OCI-LY3 (cell line): ENCODE results near the gene OPALIN.

Experiments used
- H2AFZ ChIP-seq: fragments of 200-600, 300-600 bp; shearing (Covaris generic); 2 replicates; pipeline ENCODE4 v1.6.0; 2014; ENCODE audit warnings: antibody characterized with exemption, low read depth, low read length
- H3K27ac ChIP-seq: fragments of 200-600, 300-600 bp; sonication (generic); 2 replicates; pipeline ENCODE4 v1.5.1; 2014; ENCODE audit warnings: mild to moderate bottlenecking, low read length, moderate library complexity, mixed read lengths
- H3K27me3 ChIP-seq: fragments of 200-600, 300-600 bp; sonication (generic); 2 replicates; pipeline ENCODE4 v1.6.1; 2014; ENCODE audit warnings: low read depth, low read length, mixed read lengths
- H3K36me3 ChIP-seq: fragments of 200-600, 300-600 bp; sonication (generic); replicated peaks from 2 replicates; pipeline ENCODE3; 2014; ENCODE audit warnings: low read depth, low read length, mixed read lengths
- H3K4me1 ChIP-seq: fragments of 300-600, 200-600 bp; sonication (generic); 2 replicates; pipeline ENCODE4 v1.6.1; 2014; ENCODE audit warnings: low read length, mixed read lengths
- H3K4me2 ChIP-seq: fragments of 200-600, 300-600 bp; sonication (generic); 2 replicates; pipeline ENCODE4 v1.6.1; 2014; ENCODE audit warnings: low read length, mixed read lengths
- H3K4me3 ChIP-seq: fragments of 300-600, 200-600 bp; sonication (generic); 2 replicates; pipeline ENCODE4 v1.5.1; 2014; ENCODE audit warnings: antibody characterized with exemption, mild to moderate bottlenecking, low read length, moderate library complexity
- H3K79me2 ChIP-seq: fragments of 300-600, 200-600 bp; shearing (Covaris generic); 2 replicates; pipeline ENCODE4 v1.6.1; 2014; ENCODE audit warnings: mild to moderate bottlenecking, low read length, mixed read lengths
- H3K9ac ChIP-seq: fragments of 300-600, 200-600 bp; shearing (Covaris generic); 2 replicates; pipeline ENCODE4 v1.6.0; 2014; ENCODE audit warnings: mild to moderate bottlenecking, low read length, moderate library complexity
- H3K9me3 ChIP-seq: fragments of 200-600, 300-600 bp; shearing (Covaris generic); 2 replicates; pipeline ENCODE4 v1.6.1; 2014; ENCODE audit warnings: low read length, mixed read lengths; ENCODE audit not compliant: insufficient read depth
- H4K20me1 ChIP-seq: fragments of 200-600, 300-600 bp; sonication (generic); 2 replicates; pipeline ENCODE4 v1.6.1; 2016; ENCODE audit warnings: low read length, mixed read lengths; ENCODE audit not compliant: insufficient read depth
- CTCF ChIP-seq: fragments of 200-600, 300-600 bp; sonication (generic); IDR thresholded peaks from 2 replicates; pipeline ENCODE4 v1.5.1; 2014; ENCODE audit warnings: antibody characterized with exemption, low read length, low read depth
- EZH2phosphoT487 ChIP-seq: fragments of 200-600 bp; shearing (Covaris generic); IDR thresholded peaks from 2 replicates; pipeline ENCODE4 v1.6.1; 2018; ENCODE audit warnings: antibody characterized with exemption, mixed run types, low read depth

OPALIN gene

GRCh38 chr10:96334616-96335526, 23.9 kb downstream of the OPALIN start:
- Histone ChIP-seq H3K79me2 (no peaks in the 10 kb centered on the region), H3K27me3 (peaks cover 34% of the 10 kb centered on the region), H3K4me3 (no peak overlapping the region), H3K9ac (no peak overlapping the region), H3K4me2 (no peak overlapping the region), H3K36me3 (no peaks in the 10 kb centered on the region), H2AFZ (no peak overlapping the region), H4K20me1 (no peaks in the 10 kb centered on the region), H3K9me3 (no peaks in the 10 kb centered on the region), H3K4me1 (no peaks in the 10 kb centered on the region), H3K27ac (no peak overlapping the region)
- peak; percentile 64 for TF ChIP-seq CTCF
- no peak for TF ChIP-seq EZH2phosphoT487

GRCh38 chr10:96333101-96333500, 25.7 kb downstream of the OPALIN start:
- Histone ChIP-seq H4K20me1 (no peaks in the 10 kb centered on the region), H3K36me3 (no peaks in the 10 kb centered on the region), H3K9me3 (no peaks in the 10 kb centered on the region), H3K4me2 (no peak overlapping the region), H3K27ac (no peak overlapping the region), H3K4me1 (no peaks in the 10 kb centered on the region), H3K27me3 (peaks cover 44% of the 10 kb centered on the region), H3K4me3 (no peak overlapping the region), H2AFZ (no peak overlapping the region), H3K79me2 (no peaks in the 10 kb centered on the region), H3K9ac (no peak overlapping the region)
- TF ChIP-seq CTCF (no peak), EZH2phosphoT487 (no peak)

- Histone ChIP-seq H4K20me1 (no peaks in the 10 kb centered on the region), H2AFZ (no peak overlapping the region), H3K9ac (no peak overlapping the region), H3K9me3 (no peaks in the 10 kb centered on the region), H3K4me3 (no peak overlapping the region), H3K79me2 (no peaks in the 10 kb centered on the region), H3K27me3 (peaks cover 50% of the 10 kb centered on the region), H3K36me3 (no peaks in the 10 kb centered on the region), H3K27ac (no peak overlapping the region), H3K4me1 (peaks cover 15% of the 10 kb centered on the region), H3K4me2 (no peak overlapping the region)
- TF ChIP-seq CTCF (no peak), EZH2phosphoT487 (no peak)
Observed at GRCh38 chr10:96327462-96327861, 31.3 kb downstream of the OPALIN start.

GRCh38 chr10:96325719-96326373, 33.0 kb downstream of the OPALIN start:
- peak overlapping the region; percentile 34 for H3K4me2 ChIP-seq
- no peaks in the 10 kb centered on the region for H3K36me3 ChIP-seq
- H3K79me2 ChIP-seq = no peaks in the 10 kb centered on the region
- no peak for TF ChIP-seq EZH2phosphoT487
- no peak for TF ChIP-seq CTCF
- no peak overlapping the region for H3K9ac ChIP-seq
- H3K4me1 ChIP-seq = peaks cover 15% of the 10 kb centered on the region
- no peaks in the 10 kb centered on the region for H4K20me1 ChIP-seq
- no peak overlapping the region for H3K27ac ChIP-seq
- peaks cover 56% of the 10 kb centered on the region for H3K27me3 ChIP-seq
- H2AFZ ChIP-seq = no peak overlapping the region
- no peaks in the 10 kb centered on the region for H3K9me3 ChIP-seq
- H3K4me3 ChIP-seq = no peak overlapping the region
